ENCODE data around the gene CNDP1. TPM values are rescaled to one million over a fixed set of nuclear protein-coding genes. Genes with fewer than 3 reads are reported as not detected.

CNDP1 gene
- polyA plus RNA-seq, 1 of the 3 experiments (the other 2 are of a cell fraction), result not detected

DNA sequence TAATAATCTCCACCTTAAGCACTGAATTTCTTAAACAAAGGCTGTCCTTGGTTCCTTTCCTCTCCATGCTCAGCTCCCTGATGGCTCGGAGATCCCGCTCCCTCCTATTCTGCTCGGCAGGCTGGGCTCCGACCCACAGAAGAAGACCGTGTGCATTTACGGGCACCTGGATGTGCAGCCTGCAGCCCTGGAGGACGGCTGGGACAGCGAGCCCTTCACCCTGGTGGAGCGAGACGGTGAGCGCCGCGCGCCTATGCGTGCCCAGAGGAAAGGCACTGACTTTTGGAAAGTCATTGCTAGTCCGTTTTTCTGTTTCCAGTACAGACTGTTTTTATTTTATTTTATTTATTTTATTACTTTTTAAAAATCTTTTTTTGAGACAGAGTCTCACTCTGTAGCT lies 28.5 kb upstream of the CNDP1 start:
- H3K79me2 ChIP-seq (ENCODE audit: insufficient read depth), result no peaks in the 10 kb centered on the region
- no peaks in the 10 kb centered on the region for H3K9me2 ChIP-seq
- DNase-seq, result no peak
- no peaks in the 10 kb centered on the region for H3K9me3 ChIP-seq
- no peak overlapping the region for H3K27ac ChIP-seq (ENCODE audit: low read depth in 2 of 2, low read length in 1 of 2)
- no peaks in the 10 kb centered on the region for H4K20me1 ChIP-seq (ENCODE audit: insufficient read depth)
- H3K27me3 ChIP-seq (ENCODE audit: insufficient read depth), result no peaks in the 10 kb centered on the region
- no peaks in the 10 kb centered on the region for H3K4me1 ChIP-seq (ENCODE audit: control insufficient read depth in 1 of 2, insufficient read depth in 2 of 2, low read depth in 1 of 2, low read length in 1 of 2)
- TF ChIP-seq CHD2 (IDR thresholded peaks at IDR 0.05; ENCODE audit: low read length, partially characterized antibody) (no peak), FOXM1 (IDR thresholded peaks at IDR 0.05; ENCODE audit: low read depth) (no peak), RAD21 (IDR thresholded peaks at IDR 0.05; ENCODE audit: low read length) (no peak), JUND (IDR thresholded peaks at IDR 0.05) (no peak), EZH2phosphoT487 (IDR thresholded peaks at IDR 0.05; ENCODE audit: borderline replicate concordance, low read depth) (no peak), GATA2 (CRISPR knock-in tag; IDR thresholded peaks at IDR 0.05) (no peak), SMC3 (IDR thresholded peaks at IDR 0.05; ENCODE audit: low read depth, low read length) (no peak), NRF1 (IDR thresholded peaks at IDR 0.05; ENCODE audit: low read depth, low read length) (no peak), RXRA (IDR thresholded peaks at IDR 0.05; ENCODE audit: borderline replicate concordance, low read depth) (no peak), EP300 (IDR thresholded peaks at IDR 0.05; ENCODE audit: borderline replicate concordance in 1 of 2, low read depth in 1 of 2, low read length in 1 of 2) (no peak), NFIC (IDR thresholded peaks at IDR 0.05; ENCODE audit: borderline replicate concordance) (no peak), GABPA (IDR thresholded peaks at IDR 0.05; ENCODE audit: low read depth) (no peak), MXI1 (IDR thresholded peaks at IDR 0.05; ENCODE audit: low read depth, low read length) (no peak), MEF2A (IDR thresholded peaks at IDR 0.05; ENCODE audit: borderline replicate concordance, low read depth) (no peak)
- TF ChIP-seq, protein P1, sequence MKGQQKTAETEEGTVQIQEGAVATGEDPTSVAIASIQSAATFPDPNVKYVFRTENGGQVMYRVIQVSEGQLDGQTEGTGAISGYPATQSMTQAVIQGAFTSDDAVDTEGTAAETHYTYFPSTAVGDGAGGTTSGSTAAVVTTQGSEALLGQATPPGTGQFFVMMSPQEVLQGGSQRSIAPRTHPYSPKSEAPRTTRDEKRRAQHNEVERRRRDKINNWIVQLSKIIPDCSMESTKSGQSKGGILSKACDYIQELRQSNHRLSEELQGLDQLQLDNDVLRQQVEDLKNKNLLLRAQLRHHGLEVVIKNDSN (IDR thresholded peaks at IDR 0.05; ENCODE audit: borderline replicate concordance, low read depth), result no peak
- TF ChIP-seq, protein P2, sequence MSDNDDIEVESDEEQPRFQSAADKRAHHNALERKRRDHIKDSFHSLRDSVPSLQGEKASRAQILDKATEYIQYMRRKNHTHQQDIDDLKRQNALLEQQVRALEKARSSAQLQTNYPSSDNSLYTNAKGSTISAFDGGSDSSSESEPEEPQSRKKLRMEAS (IDR thresholded peaks at IDR 0.05; ENCODE audit: low read depth), result no peak
- TF ChIP-seq, protein P3, sequence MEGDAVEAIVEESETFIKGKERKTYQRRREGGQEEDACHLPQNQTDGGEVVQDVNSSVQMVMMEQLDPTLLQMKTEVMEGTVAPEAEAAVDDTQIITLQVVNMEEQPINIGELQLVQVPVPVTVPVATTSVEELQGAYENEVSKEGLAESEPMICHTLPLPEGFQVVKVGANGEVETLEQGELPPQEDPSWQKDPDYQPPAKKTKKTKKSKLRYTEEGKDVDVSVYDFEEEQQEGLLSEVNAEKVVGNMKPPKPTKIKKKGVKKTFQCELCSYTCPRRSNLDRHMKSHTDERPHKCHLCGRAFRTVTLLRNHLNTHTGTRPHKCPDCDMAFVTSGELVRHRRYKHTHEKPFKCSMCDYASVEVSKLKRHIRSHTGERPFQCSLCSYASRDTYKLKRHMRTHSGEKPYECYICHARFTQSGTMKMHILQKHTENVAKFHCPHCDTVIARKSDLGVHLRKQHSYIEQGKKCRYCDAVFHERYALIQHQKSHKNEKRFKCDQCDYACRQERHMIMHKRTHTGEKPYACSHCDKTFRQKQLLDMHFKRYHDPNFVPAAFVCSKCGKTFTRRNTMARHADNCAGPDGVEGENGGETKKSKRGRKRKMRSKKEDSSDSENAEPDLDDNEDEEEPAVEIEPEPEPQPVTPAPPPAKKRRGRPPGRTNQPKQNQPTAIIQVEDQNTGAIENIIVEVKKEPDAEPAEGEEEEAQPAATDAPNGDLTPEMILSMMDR (IDR thresholded peaks at IDR 0.05), result no peak
- H2AFZ ChIP-seq (ENCODE audit: low read depth), result no peak overlapping the region
- peaks cover 26 to 67% of the 10 kb centered on the region in 2 experiments for H3K36me3 ChIP-seq (replicated peaks in 1 of 2; ENCODE audit: control insufficient read depth in 1 of 2, insufficient read depth in 2 of 2, low read length in 1 of 2)
- ChIA-PET POLR2A (no interaction called here), CTCF (interaction anchor here (1.4 to 1.7 kb wide), 2 partner anchors 46 to 152 kb away, joined by 3 to 6 read pairs; no protein-coding TSS in a partner anchor)
- 94% methylated on average over 16 of the region's 16 CpGs for WGBS (ENCODE audit: low lambda C conversion rate)
- no peaks in the 10 kb centered on the region for H3F3A ChIP-seq (replicated peaks; ENCODE audit: insufficient read depth)
- no peak overlapping the region for H3K4me2 ChIP-seq
- no peak overlapping the region for H3K9ac ChIP-seq
- no peak overlapping the region for H3K4me3 ChIP-seq (ENCODE audit: low read depth in 2 of 2, low read length in 1 of 2)
